Measurements from ENCODE around the gene GMPS.
"Not testable (repeated sequence)": the region's sequence is repeated elsewhere in the genome, so short reads cannot be mapped to it uniquely, and the experiment has no call there.

GMPS gene

GRCh38 chr3:155961044-155961443 is 90.6 kb downstream of the GMPS start:
- H3K27me3 ChIP-seq (ENCODE audit: insufficient read depth, low read length); H3K4me1 ChIP-seq (ENCODE audit: control insufficient read depth, insufficient read depth, low read length, unreplicated experiment); H3K4me3 ChIP-seq (ENCODE audit: low read depth, low read length); H2AFZ ChIP-seq (ENCODE audit: low read length, unreplicated experiment); H3K79me2 ChIP-seq (ENCODE audit: control insufficient read depth, insufficient read depth, low read length, unreplicated experiment); H3K36me3 ChIP-seq (ENCODE audit: insufficient read depth, low read length); H3K27ac ChIP-seq (ENCODE audit: low read depth, low read length): not testable (repeated sequence)

- H3K27me3 ChIP-seq (ENCODE audit: insufficient read depth, low read length) = no peaks in the 10 kb centered on the region
- peak overlapping the region; percentile 78 for H2AFZ ChIP-seq (ENCODE audit: low read length, unreplicated experiment)
- no peaks in the 10 kb centered on the region for H3K36me3 ChIP-seq (ENCODE audit: insufficient read depth, low read length)
- peaks cover 10% of the 10 kb centered on the region for H3K4me1 ChIP-seq (ENCODE audit: control insufficient read depth, insufficient read depth, low read length, unreplicated experiment)
- H3K4me3 ChIP-seq (ENCODE audit: low read depth, low read length) = no peak overlapping the region
- no peak overlapping the region for H3K27ac ChIP-seq (ENCODE audit: low read depth, low read length)
- no peaks in the 10 kb centered on the region for H3K79me2 ChIP-seq (ENCODE audit: control insufficient read depth, insufficient read depth, low read length, unreplicated experiment)
These were observed 93.1 kb downstream of the GMPS start for GRCh38 chr3:155963570-155963969.

GRCh38 chr3:155970398-155970797 is 99.9 kb downstream of the GMPS start:
- Histone ChIP-seq H3K4me1 (ENCODE audit: control insufficient read depth, insufficient read depth, low read length, unreplicated experiment) (no peaks in the 10 kb centered on the region), H3K4me3 (ENCODE audit: low read depth, low read length) (no peak overlapping the region), H3K36me3 (ENCODE audit: insufficient read depth, low read length) (no peaks in the 10 kb centered on the region), H3K79me2 (ENCODE audit: control insufficient read depth, insufficient read depth, low read length, unreplicated experiment) (no peaks in the 10 kb centered on the region), H2AFZ (ENCODE audit: low read length, unreplicated experiment) (no peak overlapping the region), H3K27me3 (ENCODE audit: insufficient read depth, low read length) (no peaks in the 10 kb centered on the region), H3K27ac (ENCODE audit: low read depth, low read length) (no peak overlapping the region)

GRCh38 chr3:155972885-155973584 is 102.6 kb downstream of the GMPS start:
- Histone ChIP-seq H3K4me1 (ENCODE audit: control insufficient read depth, insufficient read depth, low read length, unreplicated experiment) (no peaks in the 10 kb centered on the region), H3K27ac (ENCODE audit: low read depth, low read length) (no peak overlapping the region), H3K27me3 (ENCODE audit: insufficient read depth, low read length) (no peaks in the 10 kb centered on the region), H3K4me3 (ENCODE audit: low read depth, low read length) (no peak overlapping the region), H3K36me3 (ENCODE audit: insufficient read depth, low read length) (no peaks in the 10 kb centered on the region), H2AFZ (ENCODE audit: low read length, unreplicated experiment) (no peak overlapping the region), H3K79me2 (ENCODE audit: control insufficient read depth, insufficient read depth, low read length, unreplicated experiment) (no peaks in the 10 kb centered on the region)

GRCh38 chr3:155978324-155978723 is 107.9 kb downstream of the GMPS start:
- Histone ChIP-seq H3K79me2 (ENCODE audit: control insufficient read depth, insufficient read depth, low read length, unreplicated experiment) (no peaks in the 10 kb centered on the region), H3K36me3 (ENCODE audit: insufficient read depth, low read length) (no peaks in the 10 kb centered on the region), H3K4me1 (ENCODE audit: control insufficient read depth, insufficient read depth, low read length, unreplicated experiment) (no peaks in the 10 kb centered on the region), H2AFZ (ENCODE audit: low read length, unreplicated experiment) (no peak overlapping the region), H3K27me3 (ENCODE audit: insufficient read depth, low read length) (no peaks in the 10 kb centered on the region), H3K4me3 (ENCODE audit: low read depth, low read length) (no peak overlapping the region), H3K27ac (ENCODE audit: low read depth, low read length) (no peak overlapping the region)

GRCh38 chr3:155979746-155980145 is 109.3 kb downstream of the GMPS start:
- no peaks in the 10 kb centered on the region for H3K36me3 ChIP-seq (ENCODE audit: insufficient read depth, low read length)
- H3K27me3 ChIP-seq (ENCODE audit: insufficient read depth, low read length) = no peaks in the 10 kb centered on the region
- H3K4me3 ChIP-seq (ENCODE audit: low read depth, low read length) = no peak overlapping the region
- no peak overlapping the region for H2AFZ ChIP-seq (ENCODE audit: low read length, unreplicated experiment)
- no peaks in the 10 kb centered on the region for H3K79me2 ChIP-seq (ENCODE audit: control insufficient read depth, insufficient read depth, low read length, unreplicated experiment)
- H3K4me1 ChIP-seq (ENCODE audit: control insufficient read depth, insufficient read depth, low read length, unreplicated experiment) = no peaks in the 10 kb centered on the region
- no peak overlapping the region for H3K27ac ChIP-seq (ENCODE audit: low read depth, low read length)

- H3K27ac ChIP-seq (ENCODE audit: low read depth, low read length) = no peak overlapping the region
- H3K79me2 ChIP-seq (ENCODE audit: control insufficient read depth, insufficient read depth, low read length, unreplicated experiment) = no peaks in the 10 kb centered on the region
- H3K4me3 ChIP-seq (ENCODE audit: low read depth, low read length) = no peak overlapping the region
- H3K27me3 ChIP-seq (ENCODE audit: insufficient read depth, low read length) = no peaks in the 10 kb centered on the region
- no peak overlapping the region for H2AFZ ChIP-seq (ENCODE audit: low read length, unreplicated experiment)
- H3K36me3 ChIP-seq (ENCODE audit: insufficient read depth, low read length) = no peaks in the 10 kb centered on the region
- no peaks in the 10 kb centered on the region for H3K4me1 ChIP-seq (ENCODE audit: control insufficient read depth, insufficient read depth, low read length, unreplicated experiment)
These were observed 111.2 kb downstream of the GMPS start for GRCh38 chr3:155981669-155982068.

GRCh38 chr3:155983834-155984474 is 113.5 kb downstream of the GMPS start:
- H3K27ac ChIP-seq (ENCODE audit: low read depth, low read length) = no peak overlapping the region
- no peaks in the 10 kb centered on the region for H3K79me2 ChIP-seq (ENCODE audit: control insufficient read depth, insufficient read depth, low read length, unreplicated experiment)
- no peaks in the 10 kb centered on the region for H3K27me3 ChIP-seq (ENCODE audit: insufficient read depth, low read length)
- H3K36me3 ChIP-seq (ENCODE audit: insufficient read depth, low read length) = no peaks in the 10 kb centered on the region
- H3K4me1 ChIP-seq (ENCODE audit: control insufficient read depth, insufficient read depth, low read length, unreplicated experiment) = no peaks in the 10 kb centered on the region
- no peak overlapping the region for H2AFZ ChIP-seq (ENCODE audit: low read length, unreplicated experiment)
- H3K4me3 ChIP-seq (ENCODE audit: low read depth, low read length) = no peak overlapping the region

- H2AFZ ChIP-seq (ENCODE audit: low read length, unreplicated experiment) = no peak overlapping the region
- H3K4me3 ChIP-seq (ENCODE audit: low read depth, low read length) = no peak overlapping the region
- no peak overlapping the region for H3K27ac ChIP-seq (ENCODE audit: low read depth, low read length)
- no peaks in the 10 kb centered on the region for H3K79me2 ChIP-seq (ENCODE audit: control insufficient read depth, insufficient read depth, low read length, unreplicated experiment)
- H3K36me3 ChIP-seq (ENCODE audit: insufficient read depth, low read length) = no peaks in the 10 kb centered on the region
- H3K27me3 ChIP-seq (ENCODE audit: insufficient read depth, low read length) = no peaks in the 10 kb centered on the region
- no peaks in the 10 kb centered on the region for H3K4me1 ChIP-seq (ENCODE audit: control insufficient read depth, insufficient read depth, low read length, unreplicated experiment)
These were observed 114.5 kb downstream of the GMPS start for GRCh38 chr3:155984791-155985417.

GRCh38 chr3:155989536-155989935 is 119.1 kb downstream of the GMPS start:
- Histone ChIP-seq H2AFZ (ENCODE audit: low read length, unreplicated experiment) (no peak overlapping the region), H3K36me3 (ENCODE audit: insufficient read depth, low read length) (no peaks in the 10 kb centered on the region), H3K27me3 (ENCODE audit: insufficient read depth, low read length) (no peaks in the 10 kb centered on the region), H3K27ac (ENCODE audit: low read depth, low read length) (no peak overlapping the region), H3K79me2 (ENCODE audit: control insufficient read depth, insufficient read depth, low read length, unreplicated experiment) (no peaks in the 10 kb centered on the region), H3K4me3 (ENCODE audit: low read depth, low read length) (no peak overlapping the region), H3K4me1 (ENCODE audit: control insufficient read depth, insufficient read depth, low read length, unreplicated experiment) (no peaks in the 10 kb centered on the region)

- Histone ChIP-seq H3K4me3 (ENCODE audit: low read depth, low read length) (no peak overlapping the region), H3K27ac (ENCODE audit: low read depth, low read length) (no peak overlapping the region), H3K4me1 (ENCODE audit: control insufficient read depth, insufficient read depth, low read length, unreplicated experiment) (no peaks in the 10 kb centered on the region), H2AFZ (ENCODE audit: low read length, unreplicated experiment) (no peak overlapping the region), H3K27me3 (ENCODE audit: insufficient read depth, low read length) (no peaks in the 10 kb centered on the region), H3K79me2 (ENCODE audit: control insufficient read depth, insufficient read depth, low read length, unreplicated experiment) (no peaks in the 10 kb centered on the region), H3K36me3 (ENCODE audit: insufficient read depth, low read length) (no peaks in the 10 kb centered on the region)
These were observed 120.8 kb downstream of the GMPS start for GRCh38 chr3:155991212-155991611.

All from ACC112 (cell line).